RPMI7951 (cell line): ENCODE results near the gene DYRK1A. TPM values are rescaled to one million over a fixed set of nuclear protein-coding genes. Genes with fewer than 3 reads are reported as not detected.
"Not testable (repeated sequence)": the region's sequence is repeated elsewhere in the genome, so short reads cannot be mapped to it uniquely, and the experiment has no call there.

Experiments used
- DNase-seq: peaks from one replicate; pipeline ENCODE4 v3.0.0-alpha.2; 2012; ENCODE audit warnings: low read depth
- total RNA-seq: library from RNA; depleted of rRNA; stranded (reverse); fragments of >200 nt; shearing (Covaris generic); gene quantifications from 2 replicates; pipeline ENCODE4 v1.2.3, GENCODE V29; 2014

Gene DYRK1A
- total RNA-seq, 1 experiment from 2014 or later, result 30.2 TPM

DNA sequence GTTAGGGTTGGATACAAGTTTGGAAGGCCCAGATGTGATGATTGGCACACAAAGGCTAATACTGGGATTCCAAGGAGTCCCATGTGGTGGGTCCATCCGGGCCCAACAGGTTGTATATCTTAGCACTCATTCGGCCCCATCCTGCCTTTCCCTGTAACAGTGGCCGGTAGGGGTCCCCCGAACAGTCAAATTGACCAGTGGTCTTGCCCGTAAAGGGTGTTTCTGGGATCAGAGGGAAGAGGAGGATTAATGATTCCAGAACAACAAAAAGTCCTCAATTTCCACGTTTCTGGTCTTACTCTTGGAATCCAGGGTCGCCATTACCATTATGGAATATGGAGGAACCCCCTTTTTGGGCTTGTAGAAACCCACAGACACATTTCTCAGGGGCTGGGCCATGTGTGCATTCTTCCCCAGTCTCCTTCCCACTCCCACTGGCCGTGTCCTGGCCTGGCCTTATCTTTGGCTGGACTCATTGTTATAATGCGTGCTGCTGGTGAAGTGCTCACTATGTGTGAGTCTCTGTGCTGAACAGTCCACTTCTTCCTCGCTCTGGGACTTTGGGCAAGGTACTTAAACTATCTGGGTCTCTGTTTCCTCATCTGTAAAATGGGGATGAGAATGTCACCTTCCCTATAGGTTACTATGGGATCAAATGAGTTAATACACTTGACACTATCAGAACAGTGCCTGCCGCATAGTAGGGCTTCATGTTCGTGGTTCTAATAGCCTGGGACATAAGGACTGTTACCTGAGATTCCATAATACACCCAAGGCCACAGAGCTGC lies 161.8 kb downstream of the DYRK1A start:
- DNase-seq, result no peak

- no peak for DNase-seq
Observed at GRCh38 chr21:37529649-37530048, 163.1 kb downstream of the DYRK1A start.

DNA sequence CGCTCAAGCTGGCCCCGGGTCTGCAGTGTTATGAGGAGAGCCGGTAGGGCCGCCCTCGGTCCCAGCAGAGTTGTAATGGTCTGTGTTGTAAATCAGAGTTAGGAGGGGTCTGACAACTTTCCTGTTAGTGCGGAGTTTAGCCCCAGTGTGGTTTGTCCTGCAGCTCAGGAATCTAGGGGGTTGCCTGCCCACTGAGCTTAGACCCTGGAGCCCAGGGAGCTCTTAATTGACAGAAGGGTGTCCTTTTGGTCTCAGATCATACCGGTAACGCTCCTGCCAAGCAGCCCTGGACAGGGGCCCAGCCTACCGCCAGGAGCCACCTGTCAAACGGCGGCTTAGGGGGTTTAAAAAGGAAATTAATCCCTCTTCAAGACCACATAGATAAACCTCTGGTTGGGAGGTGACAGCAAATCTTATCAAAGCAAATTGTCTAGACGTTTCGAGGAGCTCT lies 164.4 kb downstream of the DYRK1A start:
- no peak for DNase-seq

GRCh38 chr21:37531431-37531932 lies 164.9 kb downstream of the DYRK1A start:
- peak; percentile 42 for DNase-seq

DNA sequence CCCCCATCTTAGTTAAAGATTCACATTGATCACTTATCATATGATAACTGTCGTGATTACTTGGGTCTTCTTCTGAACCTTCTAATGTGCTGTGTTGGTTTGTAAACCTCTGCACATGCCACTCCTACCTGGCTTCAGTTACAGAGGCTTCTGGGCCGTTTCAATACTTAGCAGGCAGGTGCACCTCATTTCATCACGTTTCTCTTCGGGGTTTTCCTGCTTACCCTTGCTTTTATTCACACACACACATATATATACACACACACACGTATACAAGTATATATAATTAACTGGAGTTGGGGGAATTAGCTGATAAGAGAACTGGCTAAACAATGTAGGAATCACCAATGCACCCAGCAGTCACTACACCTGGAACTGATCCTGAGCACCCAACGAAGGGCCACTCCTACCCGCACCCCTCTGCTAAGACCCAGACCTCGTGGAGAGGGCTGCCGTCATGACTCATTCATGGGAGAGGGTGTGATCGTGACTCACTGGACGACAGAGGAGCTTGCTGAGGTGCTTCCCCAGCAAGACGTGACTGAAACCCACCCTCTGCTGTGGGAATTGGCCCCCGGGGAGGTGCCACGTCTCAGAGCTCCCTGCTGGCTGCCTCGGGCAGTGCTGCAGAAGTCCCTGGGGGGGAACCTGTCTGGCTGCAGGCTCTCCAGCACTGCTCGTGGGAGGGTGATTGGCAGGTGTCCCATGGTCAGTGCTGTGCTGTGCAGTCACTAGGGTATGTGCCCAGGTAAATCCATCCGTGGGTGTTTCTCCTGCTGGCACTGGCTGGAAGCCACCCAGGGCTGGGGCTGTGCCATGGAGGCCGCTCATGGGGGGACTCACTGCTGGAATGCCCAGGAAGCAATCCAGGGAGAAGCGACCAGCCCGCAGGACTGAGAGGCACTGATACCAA lies 166.6 kb downstream of the DYRK1A start:
- DNase-seq, result peak; percentile 70

DNA sequence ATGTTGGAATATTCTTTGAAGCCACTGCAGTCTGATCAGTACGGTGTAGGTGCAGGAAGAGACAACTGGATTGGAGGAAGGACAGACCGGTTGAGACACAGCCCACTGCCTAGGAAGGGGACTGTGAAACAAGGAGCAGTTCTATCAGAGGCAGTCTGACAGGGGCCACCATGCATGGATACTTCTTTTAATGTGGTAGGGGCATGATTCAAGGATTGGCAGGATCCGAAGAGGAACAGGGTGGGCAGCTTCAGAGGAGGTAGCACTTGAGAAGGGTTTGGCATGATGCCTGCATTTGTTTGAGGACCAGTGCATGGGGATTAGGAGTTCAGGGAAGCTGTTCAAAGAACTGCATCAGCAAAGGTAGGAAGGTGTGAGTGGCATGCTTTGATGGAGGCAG lies 167.9 kb downstream of the DYRK1A start:
- no peak for DNase-seq

GRCh38 chr21:37535130-37535529 lies 168.6 kb downstream of the DYRK1A start:
- DNase-seq, result no peak

DNA sequence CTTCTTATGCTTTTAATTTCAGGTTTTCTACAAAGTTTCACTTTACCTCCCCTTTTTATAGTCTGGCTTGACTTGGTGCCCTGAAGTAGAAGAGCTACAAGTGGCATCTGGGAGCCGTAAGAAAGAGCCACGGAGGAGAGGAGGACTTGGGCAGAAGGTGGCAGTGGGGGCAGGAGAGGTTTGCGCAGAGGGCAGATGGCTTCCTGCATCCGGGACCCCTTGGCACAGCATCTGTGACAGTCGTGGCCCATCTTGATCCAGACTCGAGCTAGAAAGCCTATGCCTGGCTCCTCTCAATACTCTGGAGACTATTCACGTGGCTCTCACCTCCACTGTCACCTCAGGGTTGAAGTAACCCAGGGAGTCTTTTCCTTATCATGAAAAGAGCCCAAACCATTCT lies 169.1 kb downstream of the DYRK1A start:
- DNase-seq, result no peak

- no peak for DNase-seq
Observed at GRCh38 chr21:37536616-37537278, 170.2 kb downstream of the DYRK1A start.

- no peak for DNase-seq
Observed at GRCh38 chr21:37537391-37537996, 170.9 kb downstream of the DYRK1A start.

DNA sequence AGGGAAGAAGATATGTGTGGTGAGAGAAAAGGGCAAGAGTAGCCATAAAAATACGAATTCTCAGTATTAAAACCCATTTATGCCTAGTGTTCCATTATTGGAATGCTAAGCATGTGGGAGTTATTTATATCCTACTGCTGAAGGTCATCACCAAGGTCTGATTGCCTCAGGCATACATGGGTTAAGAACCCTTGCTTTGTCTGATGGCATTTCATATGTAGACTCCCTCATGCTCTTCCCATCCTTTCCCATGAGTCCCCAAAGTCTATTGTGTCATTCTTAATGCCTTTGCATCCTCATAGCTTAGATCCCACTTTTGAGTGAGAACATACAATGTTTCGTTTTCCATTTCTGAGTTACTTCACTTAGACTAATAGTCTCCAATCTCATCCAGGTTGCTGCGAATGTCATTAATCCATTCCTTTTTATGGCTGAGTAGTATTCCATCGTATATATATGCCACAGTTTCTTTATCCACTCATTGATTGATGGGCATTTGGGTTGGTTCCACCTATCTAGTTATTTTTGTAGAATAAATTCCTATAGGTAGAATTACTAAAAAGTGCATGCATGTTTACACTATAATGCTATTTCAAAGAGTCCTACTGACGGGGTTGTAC lies 172.5 kb downstream of the DYRK1A start:
- peak; percentile 5 for DNase-seq

- not testable (repeated sequence) for DNase-seq
Observed at GRCh38 chr21:37541128-37541527, 174.6 kb downstream of the DYRK1A start.

GRCh38 chr21:37542512-37542911 lies 175.9 kb downstream of the DYRK1A start:
- DNase-seq, result no peak

DNA sequence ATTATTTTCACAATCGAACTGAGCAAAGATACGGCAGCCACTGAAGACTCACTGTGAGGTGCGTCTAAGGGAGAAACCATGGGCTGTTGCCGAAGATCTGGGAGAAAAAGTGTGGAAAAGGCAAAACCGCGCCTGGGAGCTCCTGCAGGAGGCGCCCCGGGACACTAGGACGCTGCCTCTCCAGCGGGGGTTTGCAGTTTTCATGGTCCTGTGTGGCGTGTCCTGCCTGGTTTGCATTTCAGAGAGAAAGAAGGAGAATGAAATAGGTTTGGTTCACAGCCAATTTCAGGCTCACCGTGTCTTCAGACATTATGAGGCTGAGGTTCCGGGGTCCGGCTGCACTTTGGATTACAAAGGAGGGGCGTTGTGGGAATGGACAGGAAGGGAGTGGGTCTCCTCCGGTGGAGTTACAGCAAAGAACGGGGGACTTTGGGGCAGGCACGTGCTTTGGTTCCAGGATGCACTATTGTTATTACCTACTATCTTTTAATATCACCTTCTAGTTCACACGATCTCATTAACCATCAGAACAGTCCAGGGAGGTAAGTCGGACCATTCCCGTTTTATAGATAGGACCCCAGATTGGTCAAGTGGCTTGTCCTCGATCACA lies 179.8 kb downstream of the DYRK1A start:
- no peak for DNase-seq

DNA sequence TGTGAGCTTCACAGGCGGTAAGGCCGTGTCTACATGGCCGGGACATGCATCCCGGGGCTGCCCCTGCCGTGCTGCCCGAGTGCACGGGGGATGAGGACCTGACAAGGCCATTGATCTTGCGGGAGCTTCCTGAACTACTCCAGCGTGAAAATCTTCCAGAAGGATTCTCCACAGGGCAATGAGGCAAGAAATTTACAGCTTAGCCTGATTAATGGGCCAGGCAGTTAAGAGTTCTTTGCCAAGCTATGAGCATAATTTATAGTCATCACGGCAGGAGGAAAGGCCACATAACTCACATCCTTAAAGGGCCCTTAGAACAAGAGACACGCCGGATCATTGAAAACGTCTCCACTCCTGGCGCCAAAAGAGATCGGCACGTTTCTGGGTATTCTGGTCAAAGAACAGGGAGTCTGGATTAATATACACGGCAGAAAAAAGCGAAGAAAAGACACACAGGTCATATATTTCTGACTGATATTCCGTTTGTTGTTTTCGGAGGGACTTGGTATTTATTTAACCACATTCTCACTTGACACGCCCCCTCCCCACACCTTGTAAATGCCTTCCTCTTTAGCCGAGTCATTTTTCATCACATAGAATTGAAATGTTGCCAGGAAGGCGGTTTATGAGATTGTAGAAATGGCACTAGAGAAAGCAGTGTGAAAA lies 180.5 kb downstream of the DYRK1A start:
- DNase-seq, result no peak

DNA sequence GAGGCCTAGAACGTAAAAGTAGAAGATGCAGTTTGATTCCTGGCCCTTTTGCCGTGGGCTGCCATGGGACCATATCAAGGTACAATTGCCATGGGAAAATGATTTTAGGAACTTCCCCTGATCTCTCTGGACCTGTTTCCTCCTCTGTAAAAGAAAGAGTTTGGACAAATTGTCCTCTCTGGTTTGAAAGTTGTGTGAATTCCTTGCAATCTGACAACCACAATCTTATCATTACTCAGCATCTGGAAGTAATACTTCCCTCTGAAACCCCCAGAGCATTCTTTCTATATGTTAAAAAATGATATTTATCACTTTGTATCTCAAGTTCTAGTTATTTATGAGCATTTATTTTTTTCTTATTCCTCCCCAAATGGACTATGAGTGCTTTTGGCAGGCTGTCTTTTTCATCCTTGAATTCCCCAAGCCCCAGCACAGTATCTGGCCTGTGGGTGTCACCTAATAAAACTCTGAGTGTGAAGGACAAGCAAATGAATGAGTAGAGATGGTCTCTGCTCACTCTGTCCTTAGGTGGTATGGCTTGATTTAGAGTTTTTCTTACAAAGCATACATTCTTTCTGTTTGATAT lies 181.1 kb downstream of the DYRK1A start:
- DNase-seq, result no peak

- DNase-seq, result no peak
Observed at GRCh38 chr21:37548521-37548981, 182.0 kb downstream of the DYRK1A start.

DNA sequence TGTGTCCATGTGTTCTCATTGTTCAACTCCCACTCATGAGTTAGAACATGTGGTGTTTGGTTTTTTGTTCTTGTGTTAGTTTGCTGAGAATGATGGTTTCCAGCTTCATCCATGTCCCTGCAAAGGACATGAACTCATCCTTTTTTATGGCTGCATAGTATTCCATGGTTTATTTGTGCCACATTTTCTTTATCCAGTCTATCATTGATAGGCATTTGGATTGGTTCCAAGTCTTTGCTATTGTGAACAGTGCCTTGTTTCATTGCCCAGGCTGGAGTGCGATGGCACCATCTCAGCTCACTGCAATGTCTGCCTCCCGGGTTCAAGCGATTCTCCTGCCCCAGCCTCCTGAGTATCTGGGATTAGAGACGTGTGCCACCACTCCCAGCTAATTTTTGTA lies 183.2 kb downstream of the DYRK1A start:
- not testable (repeated sequence) for DNase-seq

DNA sequence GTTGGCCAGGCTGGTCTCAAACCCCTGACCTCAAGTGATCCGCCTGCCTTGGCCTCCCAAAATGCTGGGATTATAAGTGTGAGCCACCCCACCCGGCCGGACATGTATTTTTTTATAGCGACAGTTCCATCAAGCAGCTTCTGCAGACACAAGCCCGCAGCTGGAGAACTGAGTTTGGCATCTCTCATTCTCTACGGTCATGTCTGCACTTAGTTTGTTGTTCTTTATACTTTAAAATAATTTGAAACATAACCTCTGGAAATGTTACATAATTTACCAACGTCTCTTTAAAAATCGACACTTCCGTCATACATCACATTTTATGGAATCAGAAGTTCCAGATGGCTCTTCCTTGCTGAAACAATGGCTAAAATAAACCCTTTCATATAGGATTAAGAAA lies 183.6 kb downstream of the DYRK1A start:
- DNase-seq, result no peak
